ENCODE measurements around the gene ZFP91.

The ZFP91 gene

GRCh38 chr11:58659910-58660570 lies 81.2 kb downstream of the ZFP91 start:
- no peak overlapping the region for H2AFZ ChIP-seq (ENCODE audit: low read depth)
- peaks cover 8% of the 10 kb centered on the region for H3K4me1 ChIP-seq (ENCODE audit: low read depth, poor library complexity, severe bottlenecking)
- no peak for TF ChIP-seq CTCF (conservative IDR thresholded peaks at IDR 0.05; ENCODE audit: low read depth, low read length)
- H4K20me1 ChIP-seq (ENCODE audit: insufficient read depth) = no peaks in the 10 kb centered on the region
- no peak overlapping the region for H3K27ac ChIP-seq
- H3K4me2 ChIP-seq = no peak overlapping the region
- no peaks in the 10 kb centered on the region for H3K27me3 ChIP-seq (ENCODE audit: insufficient read depth, low read depth)
- H3K36me3 ChIP-seq (ENCODE audit: insufficient read depth) = no peaks in the 10 kb centered on the region
- H3K9ac ChIP-seq = no peak overlapping the region
- no peak overlapping the region for H3K4me3 ChIP-seq (IDR thresholded peaks at IDR 0.05; ENCODE audit: insufficient read depth, low read depth, low read length)
- no peaks in the 10 kb centered on the region for H3K79me2 ChIP-seq (ENCODE audit: insufficient read depth, low read depth)

All from KMS-11 (cell line).